OCI-LY7 (cell line): ENCODE results near the gene INKA2.

Experiments
- CTCF ChIP-seq: fragments of 200-600 bp; sonication (generic); conservative IDR thresholded peaks from 2 replicates; pipeline ENCODE4 v1.5.1; 2014; ENCODE audit warnings: mild to moderate bottlenecking, antibody characterized with exemption, low read length, moderate library complexity, mixed read lengths
- EZH2phosphoT487 ChIP-seq: fragments of 200-600 bp; sonication (generic); IDR thresholded peaks from 2 replicates; pipeline ENCODE4 v1.6.1; 2018; ENCODE audit warnings: low read depth, borderline replicate concordance, mild to moderate bottlenecking, mixed run types, antibody characterized with exemption, low read length, moderate library complexity, mixed read lengths

- TF ChIP-seq CTCF (no peak), EZH2phosphoT487 (no peak)
These were observed 15.3 kb downstream of the INKA2 start for GRCh38 chr1:111723871-111724270.
